Brain pericyte (primary cell): ENCODE results near the gene PTGER4.
"Not testable (repeated sequence)": the region's sequence is repeated elsewhere in the genome, so short reads cannot be mapped to it uniquely, and the experiment has no call there.

Experiments used
- DNase-seq: peaks from one replicate; pipeline ENCODE4 v3.0.0-alpha.2; 2012; ENCODE audit warnings: low read depth, low spot score

PTGER4 gene

DNA sequence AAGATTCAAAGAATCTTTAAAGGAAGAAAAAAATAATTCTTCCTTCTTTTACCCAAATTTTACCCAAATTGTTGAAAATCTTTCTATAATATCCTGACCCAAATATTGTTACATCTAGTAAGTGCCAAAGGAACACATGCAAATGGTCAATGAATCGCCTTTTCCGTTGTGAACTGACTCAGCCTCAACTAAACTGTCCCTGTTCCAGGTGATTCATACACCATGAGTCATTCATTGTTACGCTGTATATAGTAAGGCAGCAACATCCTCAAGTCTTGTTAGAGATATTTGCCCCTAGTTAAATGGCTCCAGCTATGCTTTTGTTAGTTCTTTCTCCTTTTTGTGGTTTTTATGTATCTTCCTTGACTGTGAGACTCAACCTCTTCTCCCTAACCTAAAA, 9.7 kb downstream of the PTGER4 start:
- DNase-seq, result peak; percentile 51

DNA sequence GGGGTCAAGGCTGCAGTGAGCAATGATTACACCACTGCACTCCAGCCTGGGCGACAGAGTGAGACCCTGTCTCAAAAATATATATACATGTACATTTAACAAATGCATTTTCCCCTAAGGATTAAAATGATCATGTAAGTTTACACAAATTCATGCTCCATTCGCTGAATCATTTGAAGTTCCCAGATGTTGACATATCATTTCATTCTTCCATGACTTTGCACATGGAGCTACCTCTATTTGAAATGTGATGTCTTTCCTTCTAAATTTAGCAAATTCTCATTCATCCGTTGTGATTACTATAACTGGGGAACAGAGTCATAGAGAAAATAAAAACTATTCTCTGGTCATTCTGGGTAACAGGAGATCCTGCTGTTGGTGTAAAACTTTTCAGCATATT, 10.6 kb downstream of the PTGER4 start:
- DNase-seq, result no peak

DNA sequence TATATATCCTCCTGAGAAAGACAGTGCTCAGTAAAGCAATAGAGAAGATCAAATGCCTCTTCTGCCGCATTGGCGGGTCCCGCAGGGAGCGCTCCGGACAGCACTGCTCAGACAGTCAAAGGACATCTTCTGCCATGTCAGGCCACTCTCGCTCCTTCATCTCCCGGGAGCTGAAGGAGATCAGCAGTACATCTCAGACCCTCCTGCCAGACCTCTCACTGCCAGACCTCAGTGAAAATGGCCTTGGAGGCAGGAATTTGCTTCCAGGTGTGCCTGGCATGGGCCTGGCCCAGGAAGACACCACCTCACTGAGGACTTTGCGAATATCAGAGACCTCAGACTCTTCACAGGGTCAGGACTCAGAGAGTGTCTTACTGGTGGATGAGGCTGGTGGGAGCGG, 12.2 kb downstream of the PTGER4 start:
- no peak for DNase-seq

DNA sequence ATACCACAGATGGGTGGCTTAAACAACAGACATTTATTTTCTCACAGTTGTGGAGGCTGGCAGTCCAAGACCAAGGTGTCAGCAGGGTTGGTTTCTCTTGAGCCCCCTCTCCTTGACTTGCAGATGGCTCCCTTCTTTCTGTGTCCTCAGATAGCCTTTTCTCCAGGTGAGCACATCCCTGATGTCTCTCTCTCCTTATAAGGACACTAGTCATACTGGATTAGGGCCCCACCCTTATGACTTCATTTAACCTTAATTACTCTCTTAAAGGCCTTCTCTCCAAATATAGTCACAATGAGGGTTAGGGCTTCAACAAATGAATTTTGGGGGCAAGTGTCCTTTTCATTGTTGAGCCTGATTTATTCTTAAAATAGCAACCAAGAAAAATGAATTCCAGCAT, 14.7 kb downstream of the PTGER4 start:
- DNase-seq, result no peak

DNA sequence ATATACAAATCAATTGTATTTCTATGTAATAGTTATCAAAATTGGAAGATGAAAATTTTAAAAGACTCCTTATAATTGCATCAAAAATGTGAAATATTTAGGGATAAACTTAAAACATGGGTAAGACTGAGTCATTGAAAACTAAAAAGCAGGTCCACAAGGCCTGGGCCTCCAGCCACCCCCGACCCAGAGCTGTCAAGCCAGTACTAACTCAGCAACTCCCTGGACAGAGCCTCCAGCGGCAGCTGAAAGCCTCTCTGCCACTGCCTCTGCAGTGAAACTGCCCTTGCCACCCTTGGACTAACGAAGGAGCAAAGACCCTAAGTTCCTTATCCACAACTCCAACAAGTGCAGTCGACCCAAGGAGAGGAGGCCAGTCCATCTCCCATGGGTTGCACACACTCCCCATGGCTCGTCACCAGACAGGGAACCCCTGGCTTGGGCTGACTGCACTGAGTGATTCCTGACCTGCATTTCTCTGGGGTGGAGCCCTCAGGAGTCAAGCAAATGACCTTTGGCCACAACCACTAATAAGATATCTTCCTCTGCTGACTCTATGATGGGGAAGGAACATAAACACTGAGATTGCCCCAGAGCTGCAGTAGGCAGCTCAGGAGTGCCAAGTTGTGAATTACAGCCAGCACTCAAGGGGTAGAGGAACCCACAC, 20.5 kb downstream of the PTGER4 start:
- DNase-seq, result no peak

DNA sequence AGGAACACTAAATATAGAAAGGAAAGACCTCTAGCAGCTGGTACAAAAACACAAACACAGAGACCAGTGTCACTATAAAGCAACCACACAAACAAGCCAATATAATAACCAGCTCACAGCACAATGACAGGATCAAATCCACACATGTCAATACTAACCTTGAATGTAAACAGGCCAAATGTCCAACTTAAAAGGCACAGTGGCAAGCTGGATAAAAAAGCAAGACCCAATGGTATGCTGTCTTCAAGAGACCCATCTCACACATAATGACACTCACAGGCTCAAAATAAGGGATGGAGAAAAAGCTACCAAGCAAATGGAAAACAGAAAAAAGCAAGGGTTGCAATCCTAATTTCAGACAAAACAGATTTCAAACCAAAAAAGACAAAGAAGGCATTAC, 22.3 kb downstream of the PTGER4 start:
- DNase-seq, result not testable (repeated sequence)

DNA sequence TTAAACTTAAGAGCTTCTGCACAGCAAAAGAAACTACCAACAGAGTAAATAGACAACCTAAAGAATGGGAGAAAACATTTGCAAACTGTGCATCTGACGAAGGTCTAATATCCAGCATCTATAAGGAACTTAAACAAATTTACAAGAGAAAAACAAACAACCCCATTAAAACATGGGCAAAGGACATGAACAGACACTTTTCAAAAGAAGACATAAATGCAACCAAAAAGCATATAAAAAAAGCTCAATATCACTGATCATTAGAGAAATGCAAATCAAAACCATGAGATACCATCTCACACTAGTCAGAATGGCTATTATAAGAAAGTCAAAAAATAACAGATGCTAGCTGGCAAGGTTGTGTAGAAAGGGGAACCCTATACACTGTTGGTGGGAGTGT, 25.8 kb downstream of the PTGER4 start:
- DNase-seq, result not testable (repeated sequence)

DNA sequence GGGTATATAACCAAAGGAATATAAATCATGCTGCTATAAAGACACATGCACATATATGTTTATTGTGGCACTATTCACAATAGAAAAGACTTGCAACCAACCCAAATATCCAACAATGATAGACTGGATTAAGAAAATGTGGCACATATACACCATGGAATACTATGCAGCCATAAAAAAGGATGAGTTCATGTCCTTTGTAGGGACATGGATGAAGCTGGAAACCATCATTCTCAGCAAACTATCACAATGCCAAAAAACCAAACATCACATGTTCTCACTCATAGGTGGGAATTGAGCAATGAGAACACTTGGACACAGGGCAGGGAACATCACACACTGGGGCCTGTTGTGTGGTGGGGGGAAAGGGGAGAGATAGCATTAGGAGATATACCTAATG, 30.9 kb downstream of the PTGER4 start:
- not testable (repeated sequence) for DNase-seq

DNA sequence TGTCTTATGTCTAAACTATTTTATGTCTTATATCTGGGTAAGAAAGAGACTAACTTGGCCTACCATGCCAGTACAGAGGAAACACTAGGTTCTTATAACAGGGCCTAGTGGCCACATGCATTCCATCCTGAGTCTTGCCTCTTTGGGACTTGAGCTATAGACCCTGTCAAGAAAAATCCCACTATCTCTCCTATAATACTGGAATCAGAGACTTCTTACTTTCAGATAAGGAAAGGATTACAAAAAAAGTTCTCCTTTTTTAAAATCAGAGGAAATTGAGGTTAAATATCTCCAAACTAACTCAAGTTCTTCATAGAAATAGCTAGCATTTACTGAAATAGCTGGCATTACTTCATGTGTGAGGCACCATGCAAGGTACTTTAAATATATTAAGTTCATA, 34.3 kb downstream of the PTGER4 start:
- no peak for DNase-seq

DNA sequence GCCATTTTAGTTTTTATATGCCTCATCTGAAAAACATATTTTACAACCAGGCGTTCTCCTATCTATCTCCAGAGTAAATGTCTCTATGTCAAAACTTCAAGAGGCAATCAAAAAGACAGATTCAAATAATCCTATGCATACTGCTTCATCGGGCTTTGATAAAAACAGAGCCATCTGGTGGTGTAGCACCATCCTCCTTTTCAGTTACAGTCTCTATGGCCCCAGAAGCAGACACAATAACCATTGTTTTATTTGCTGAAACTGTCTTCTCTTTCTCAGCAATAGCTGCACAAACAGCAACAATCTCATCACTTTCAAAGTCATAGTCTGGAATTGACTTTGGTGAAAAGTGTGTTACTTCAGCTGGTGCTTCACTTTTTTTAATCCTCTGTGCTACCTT, 36.3 kb downstream of the PTGER4 start:
- DNase-seq, result no peak

DNA sequence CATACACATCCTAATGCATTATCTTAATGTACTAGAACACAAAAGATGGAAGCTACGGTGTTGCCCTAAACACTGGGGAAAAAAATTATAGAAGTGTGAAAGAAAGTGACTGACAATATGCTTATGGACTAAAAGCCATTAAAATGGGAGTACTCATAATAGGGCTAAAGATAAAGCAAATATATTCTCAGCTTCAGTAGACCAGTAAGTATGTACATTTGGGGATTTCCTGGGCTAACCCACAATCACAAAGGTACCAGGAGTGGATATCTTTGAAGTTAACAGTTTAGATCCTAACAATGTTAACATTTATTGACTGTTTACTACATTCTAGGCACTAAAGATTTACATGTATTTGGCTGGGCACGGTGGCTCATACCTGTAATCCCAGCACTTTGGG, 36.9 kb downstream of the PTGER4 start:
- no peak for DNase-seq

DNA sequence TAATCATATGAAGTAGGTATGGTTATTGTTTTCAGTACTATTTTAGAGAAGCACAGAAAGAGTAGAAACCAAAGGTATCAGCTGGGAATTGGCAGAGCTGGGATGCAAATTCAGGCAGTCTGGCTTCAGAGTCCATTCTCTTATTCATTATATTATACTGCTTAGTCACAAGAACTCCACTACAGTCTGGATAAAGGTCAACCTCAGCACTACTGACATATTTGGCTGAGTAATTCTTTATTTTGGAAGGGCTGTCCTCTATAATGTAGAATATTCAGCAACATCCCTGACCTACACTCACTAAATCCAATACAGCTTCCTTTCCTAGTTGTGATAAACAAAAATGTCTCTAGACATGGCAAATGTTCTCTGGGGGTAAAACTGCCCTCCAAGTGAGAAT, 37.6 kb downstream of the PTGER4 start:
- peak; percentile 13 for DNase-seq

DNA sequence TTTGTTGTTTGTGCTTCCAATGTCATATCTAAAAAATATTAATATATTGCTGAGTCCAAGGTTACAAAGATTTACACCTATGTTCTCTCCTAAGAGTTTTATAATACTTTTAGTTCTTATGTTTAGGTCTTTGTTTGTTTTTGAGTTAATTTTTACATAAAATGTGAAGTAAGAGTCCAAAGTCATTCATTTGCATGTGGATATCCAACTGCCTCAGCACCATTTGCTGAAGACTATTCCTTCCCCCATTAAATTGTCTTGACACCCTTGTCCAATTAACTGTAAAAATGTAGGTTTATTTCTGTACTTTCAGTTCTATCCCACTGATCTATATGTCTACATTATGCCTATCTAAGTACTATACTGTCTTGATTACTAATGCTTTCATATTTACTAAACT, 40.4 kb downstream of the PTGER4 start:
- no peak for DNase-seq

DNA sequence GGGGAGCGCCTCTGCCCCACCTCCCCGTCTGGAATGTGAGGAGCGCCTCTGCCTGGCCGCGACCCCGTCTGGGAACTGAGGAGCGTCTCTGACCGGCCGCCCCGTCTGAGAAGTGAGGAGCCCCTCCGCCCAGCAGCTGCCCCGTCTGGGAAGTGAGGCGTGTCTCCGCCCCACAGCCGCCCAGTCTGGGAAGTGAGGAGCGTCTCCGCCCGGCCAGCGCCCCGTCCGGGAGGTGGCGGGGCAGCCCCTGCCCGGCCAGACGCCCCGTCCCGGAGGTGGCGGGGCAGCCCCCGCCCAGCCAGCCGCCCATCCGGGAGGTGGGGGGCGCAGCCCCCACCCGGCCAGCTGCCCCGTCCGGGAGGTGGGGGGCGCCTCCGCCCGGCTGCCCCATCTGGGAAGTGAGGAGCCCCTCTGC, 42.8 kb downstream of the PTGER4 start:
- DNase-seq, result not testable (repeated sequence)

DNA sequence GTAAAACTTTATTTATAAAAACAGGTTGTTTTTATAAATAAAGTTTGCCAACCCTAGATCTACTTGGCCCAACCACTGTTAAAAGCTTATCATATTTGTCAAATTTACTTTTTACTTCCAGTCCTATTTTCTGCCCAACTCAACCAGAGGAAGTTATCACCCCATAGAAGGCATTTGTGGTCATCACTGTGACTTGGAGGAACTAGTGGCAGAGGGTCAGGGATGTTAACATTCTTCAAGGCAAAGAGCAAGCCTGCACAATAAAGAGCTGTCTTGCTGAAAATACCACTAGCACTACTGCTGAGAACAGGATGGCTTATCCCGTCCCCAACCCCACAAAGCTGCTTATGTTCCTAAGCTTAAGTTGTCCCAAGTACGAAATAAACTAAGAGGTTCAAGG, 53.7 kb downstream of the PTGER4 start:
- no peak for DNase-seq

DNA sequence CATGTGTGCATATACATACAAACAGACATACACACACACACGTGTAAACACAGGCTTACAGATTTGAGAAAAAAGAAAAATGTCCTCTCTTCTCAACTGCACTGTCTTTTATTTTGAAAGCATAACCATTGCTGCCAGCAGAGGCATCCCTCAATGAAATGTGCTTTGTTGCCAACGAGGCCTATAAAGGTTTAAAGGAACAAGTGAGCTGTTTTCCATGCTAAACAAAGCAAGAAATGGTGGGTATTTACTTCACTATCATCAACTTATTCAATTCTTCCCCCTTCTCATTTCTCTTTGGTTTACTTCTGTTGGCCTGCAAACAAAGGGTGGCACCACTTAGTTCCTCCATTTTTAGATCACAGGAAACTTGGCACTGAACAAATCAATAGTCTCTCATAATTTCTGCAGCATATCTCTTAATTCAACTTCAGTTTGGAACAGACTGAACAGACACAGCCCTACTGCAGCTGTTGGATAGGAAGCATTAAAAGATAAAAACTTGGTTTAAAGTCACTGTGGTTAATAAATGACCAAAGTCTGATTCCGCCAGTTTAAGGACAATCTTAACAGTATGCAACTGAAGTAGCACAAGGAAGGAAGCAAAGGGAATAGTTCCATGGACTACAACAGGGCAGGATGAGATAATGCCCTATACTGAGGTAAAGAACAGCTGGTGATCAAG, 54.3 kb downstream of the PTGER4 start:
- DNase-seq, result no peak

DNA sequence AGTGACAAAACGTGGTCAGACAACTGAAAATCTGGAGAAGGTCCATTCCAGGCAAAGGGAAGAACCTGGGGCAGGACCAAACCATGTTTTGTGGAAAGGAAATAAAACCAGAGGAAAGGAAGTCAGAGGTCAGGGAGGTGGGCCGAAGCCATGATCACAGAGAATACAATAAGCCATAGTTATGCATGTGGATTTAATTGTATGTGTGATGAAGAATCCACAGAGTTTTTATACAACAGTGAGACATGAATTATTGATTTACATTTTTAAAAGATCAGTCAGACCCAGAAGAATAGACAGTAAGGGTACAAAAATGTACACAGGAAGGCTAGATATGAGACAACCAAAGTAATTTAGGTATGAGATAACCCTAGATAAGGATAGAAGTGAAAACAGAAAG, 55.3 kb downstream of the PTGER4 start:
- DNase-seq, result no peak

DNA sequence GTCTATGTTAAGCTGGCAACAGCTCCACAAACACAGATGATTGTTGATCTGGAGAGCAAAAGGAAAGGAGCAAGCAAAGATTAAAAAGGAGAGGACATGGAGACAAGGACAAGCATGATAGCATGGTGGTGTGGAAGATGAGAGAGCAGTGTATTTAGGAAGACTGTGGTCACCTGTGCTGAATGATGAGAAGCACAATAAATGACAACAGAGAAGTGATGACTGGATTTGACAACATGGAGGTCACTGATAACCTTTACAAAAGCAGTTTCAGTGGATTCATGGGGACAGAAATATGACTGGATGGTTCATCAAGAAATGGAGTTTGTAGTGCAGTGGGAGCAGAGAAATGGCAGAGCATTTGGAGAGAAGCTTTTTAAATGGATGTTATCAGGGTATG, 55.9 kb downstream of the PTGER4 start:
- no peak for DNase-seq

DNA sequence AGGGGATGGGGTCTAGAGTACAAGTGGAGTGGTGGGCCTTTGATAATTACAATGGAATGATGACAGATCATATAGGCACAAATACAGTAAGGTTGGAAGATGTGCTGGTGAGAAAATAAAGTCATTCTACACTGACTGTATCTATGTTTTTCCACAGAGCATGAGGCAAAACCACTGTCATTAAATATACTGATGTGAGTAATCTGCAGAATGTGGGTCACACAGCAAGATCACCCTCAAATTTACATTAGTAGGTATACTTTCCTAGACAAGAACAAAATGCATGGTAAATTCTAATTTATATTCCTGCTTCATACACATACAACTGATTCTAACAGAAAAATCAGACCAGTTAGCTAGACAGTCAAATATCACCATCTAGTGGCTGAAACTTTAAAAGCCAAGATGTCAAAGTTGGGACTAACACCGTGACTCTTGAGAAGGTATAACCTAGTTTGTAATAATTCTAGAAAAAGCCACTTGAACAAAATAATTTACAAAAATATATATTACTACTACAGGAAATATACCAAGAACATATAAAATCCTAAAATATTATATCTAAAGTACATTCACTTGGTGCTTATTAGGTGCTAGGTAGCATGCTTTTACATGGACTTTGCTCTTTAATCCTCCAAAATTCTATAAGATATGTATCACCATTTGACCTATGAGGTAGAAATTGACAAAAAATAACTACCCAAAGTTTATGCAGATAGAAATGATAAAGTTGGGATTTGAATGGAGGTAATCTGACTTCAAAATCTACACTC, 56.6 kb downstream of the PTGER4 start:
- DNase-seq, result no peak

DNA sequence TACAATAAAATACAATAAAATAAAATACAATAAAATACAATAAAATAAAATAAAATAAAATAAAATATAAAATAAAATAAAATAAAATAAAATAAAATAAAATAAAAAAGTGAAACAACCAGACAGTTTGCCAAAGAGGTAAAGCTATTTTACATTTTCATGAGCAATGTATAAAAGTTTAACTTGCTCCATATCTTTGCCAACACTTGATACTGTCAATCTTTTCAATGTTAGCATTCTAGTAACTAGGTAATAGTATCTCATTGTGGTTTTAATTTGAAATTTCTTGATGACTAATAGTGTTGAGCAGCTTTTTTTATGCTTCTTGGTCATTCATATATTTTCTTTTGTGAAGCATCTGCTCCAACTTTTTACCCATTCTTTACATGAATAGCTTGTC, 58.8 kb downstream of the PTGER4 start:
- no peak for DNase-seq
